ENCODE results near the gene ZFYVE28.

The ZFYVE28 gene

DNA sequence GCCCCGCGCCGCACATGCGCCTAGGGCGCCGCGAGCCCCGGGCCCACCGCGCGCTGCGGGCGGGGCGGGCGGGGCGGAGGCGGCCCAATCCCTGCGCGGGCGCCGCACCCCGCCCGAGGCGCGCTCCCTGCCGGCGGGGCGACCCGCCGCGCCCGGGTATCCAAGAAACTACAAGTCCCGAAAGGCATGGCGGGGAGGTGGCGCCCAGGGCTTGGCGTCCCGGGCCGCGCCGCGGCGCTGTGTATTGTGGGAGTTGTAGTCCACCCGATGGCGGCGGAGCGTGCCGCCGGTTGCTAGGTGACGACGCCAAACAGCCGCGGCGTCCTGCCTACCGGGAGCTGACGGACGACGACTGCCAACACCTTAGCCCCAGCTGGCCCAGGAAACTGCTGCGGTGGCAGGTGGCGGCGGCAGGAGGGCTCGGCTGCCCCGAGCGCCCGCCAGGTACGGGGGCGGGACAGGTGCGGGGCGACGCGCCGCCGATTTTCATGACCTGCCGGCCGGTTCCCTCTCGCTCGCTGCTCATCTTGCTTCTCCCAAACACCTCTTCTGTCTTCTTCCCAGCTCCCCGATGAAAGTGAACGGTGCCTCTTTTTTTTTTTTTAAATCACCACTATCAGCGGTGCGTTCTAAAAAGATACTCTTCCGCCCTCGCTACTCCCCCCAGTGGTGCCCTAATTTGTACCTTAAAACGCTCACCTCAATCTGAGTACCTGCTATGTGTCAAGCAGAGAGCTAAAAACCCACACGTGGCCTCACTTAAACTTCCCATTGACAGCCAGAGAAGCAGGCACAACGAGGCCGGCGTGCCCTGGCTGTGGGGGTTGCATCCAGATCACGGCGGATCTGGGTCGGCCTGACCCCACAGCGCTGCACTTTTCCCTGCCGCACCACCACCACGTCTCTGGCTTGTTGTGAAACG is 466 bp upstream of the ZFYVE28 start, which contains the start of gene CFAP99:
Gene CFAP99, plus strand, starts transcription at position 306 of the 922 bp plus-strand sequence.
- peak within 1 kb of the TSS; percentile 60 for H3K4me3 ChIP-seq (ENCODE audit: low read depth, low read length)
- in situ Hi-C loops (cut with HindIII; ENCODE audit: low sequenced_read_pairs): no loop called here
- DNase-seq (ENCODE audit: low read depth, low spot score): peak; percentile 94
- TF ChIP-seq, protein P1, sequence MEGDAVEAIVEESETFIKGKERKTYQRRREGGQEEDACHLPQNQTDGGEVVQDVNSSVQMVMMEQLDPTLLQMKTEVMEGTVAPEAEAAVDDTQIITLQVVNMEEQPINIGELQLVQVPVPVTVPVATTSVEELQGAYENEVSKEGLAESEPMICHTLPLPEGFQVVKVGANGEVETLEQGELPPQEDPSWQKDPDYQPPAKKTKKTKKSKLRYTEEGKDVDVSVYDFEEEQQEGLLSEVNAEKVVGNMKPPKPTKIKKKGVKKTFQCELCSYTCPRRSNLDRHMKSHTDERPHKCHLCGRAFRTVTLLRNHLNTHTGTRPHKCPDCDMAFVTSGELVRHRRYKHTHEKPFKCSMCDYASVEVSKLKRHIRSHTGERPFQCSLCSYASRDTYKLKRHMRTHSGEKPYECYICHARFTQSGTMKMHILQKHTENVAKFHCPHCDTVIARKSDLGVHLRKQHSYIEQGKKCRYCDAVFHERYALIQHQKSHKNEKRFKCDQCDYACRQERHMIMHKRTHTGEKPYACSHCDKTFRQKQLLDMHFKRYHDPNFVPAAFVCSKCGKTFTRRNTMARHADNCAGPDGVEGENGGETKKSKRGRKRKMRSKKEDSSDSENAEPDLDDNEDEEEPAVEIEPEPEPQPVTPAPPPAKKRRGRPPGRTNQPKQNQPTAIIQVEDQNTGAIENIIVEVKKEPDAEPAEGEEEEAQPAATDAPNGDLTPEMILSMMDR (IDR thresholded peaks at IDR 0.05; ENCODE audit: low read depth, low read length): peak; percentile 20

DNA sequence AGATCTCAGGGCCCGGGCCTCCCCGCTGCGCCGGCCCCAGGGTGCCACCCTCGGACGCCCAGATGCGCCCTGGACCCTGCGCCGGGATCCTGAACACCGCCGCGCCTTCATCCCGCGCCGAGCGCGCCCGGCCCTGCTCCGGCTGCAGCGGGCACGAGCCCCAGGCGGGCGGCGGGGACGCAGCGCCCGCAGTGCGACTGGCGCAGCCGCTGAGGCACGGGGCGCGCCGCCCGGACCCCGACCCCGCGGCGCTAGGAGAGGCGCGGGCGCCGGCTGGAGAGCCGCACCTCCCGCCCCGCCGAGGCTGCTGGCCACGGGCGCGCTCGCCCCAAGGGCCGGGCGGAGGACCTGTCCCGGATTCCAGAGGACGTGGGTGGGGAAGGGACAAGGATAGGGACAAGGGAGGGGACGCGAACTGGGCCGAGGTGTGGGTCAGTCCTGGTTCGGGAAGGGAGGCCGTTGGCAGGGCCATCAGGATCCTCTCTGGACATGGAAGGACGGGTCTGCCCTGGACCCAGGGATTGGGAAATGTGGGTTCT is 1.1 kb downstream of the ZFYVE28 start:
- TF ChIP-seq, protein P1 (IDR thresholded peaks at IDR 0.05; ENCODE audit: low read depth, low read length): no peak
- in situ Hi-C loops (cut with HindIII; ENCODE audit: low sequenced_read_pairs): no loop called here
- peak overlapping the region; percentile 60 for H3K4me3 ChIP-seq (ENCODE audit: low read depth, low read length)
- no peak for DNase-seq (ENCODE audit: low read depth, low spot score)

DNA sequence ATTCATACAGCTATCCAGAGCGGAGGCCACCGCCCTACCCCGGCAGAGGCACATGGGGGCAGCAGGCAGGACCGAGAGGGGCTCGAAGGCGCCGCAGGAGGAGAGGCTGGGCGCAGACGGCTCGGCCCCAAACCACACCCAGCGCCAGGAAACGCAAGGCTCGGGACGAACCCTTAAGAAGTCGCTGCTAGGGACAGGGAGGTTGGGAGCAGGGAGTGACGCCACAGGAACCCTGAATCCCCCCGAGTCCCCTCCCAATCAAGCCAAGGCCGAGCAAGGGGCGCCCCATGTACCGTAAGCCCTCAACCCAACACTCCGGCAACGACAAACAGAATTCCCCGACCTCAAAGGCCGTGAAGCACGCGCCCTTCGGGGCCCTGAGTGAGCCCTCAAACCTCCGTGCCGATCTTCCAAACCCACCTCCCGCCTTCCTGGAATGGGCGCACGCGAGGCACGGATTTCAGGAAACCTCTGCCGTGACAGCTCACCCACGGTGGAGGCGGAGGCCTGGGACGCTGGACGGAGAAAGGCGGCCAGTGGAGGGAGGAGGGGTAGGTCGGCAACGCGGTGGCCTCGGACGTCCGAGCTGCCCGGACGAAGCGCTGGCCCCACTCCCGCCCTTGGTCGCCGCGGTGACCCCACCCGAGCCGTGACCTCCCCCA is 1.8 kb downstream of the ZFYVE28 start:
- in situ Hi-C loops (cut with HindIII; ENCODE audit: low sequenced_read_pairs): no loop called here
- peak overlapping the region; percentile 60 for H3K4me3 ChIP-seq (ENCODE audit: low read depth, low read length)
- TF ChIP-seq, protein P1 (IDR thresholded peaks at IDR 0.05; ENCODE audit: low read depth, low read length): no peak
- DNase-seq (ENCODE audit: low read depth, low spot score): peak; percentile 20

DNA sequence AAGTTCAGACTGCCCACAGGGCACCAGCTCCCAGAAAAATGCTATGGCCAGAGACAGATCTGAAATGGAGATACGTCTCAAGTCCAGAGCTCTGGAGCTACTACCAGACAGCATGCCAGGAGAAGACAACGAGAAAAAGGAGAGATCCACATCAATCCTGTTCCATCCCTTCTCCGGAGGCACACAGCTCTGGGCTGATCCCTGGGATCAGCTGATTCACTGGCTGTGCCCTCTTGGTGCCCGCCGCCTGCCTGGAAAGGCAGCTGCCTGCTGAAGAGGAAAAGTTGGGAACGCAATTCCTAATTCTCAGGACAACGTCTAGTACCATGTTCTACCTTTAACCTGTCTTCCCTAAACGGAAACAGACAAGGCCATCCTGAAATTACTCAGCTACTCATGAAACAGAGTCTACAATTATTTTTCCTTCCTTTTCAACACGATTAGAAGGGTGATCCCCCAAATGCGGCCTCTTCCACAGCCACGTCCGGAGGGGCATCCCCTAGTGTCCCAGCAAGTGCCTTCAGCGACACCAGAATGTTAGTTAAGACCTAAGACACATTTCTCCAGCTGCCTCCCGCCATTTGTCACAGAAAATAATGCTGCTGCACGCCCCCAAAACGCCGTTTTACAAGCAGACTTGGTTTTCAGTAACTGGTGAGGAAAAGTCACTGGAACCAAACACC is 2.4 kb downstream of the ZFYVE28 start:
- in situ Hi-C loops (cut with HindIII; ENCODE audit: low sequenced_read_pairs): no loop called here
- TF ChIP-seq, protein P1 (IDR thresholded peaks at IDR 0.05; ENCODE audit: low read depth, low read length): no peak
- DNase-seq (ENCODE audit: low read depth, low spot score): no peak
- H3K4me3 ChIP-seq (ENCODE audit: low read depth, low read length): peak overlapping the region; percentile 60

DNA sequence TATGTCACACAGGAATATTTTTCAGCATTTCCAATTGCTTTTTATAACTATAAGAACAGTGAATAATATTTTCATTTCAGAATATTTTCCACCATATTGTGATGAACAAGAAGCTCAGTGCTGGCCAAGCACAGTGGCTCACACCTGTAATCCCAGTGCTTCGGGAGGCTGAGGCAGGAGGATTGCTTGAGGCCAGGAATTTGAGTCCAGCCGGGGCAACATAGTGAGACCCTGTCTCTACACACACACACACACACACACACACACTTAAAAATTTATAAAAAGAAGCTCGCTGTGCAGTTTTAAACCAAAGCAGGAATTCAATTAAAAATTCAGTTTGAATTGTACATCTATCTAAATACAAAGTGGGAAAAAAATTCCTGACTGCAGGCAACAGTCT is 3.2 kb downstream of the ZFYVE28 start:
- DNase-seq (ENCODE audit: low read depth, low spot score): no peak
- H3K4me3 ChIP-seq (ENCODE audit: low read depth, low read length): no peak overlapping the region
- TF ChIP-seq, protein P1 (IDR thresholded peaks at IDR 0.05; ENCODE audit: low read depth, low read length): no peak
- in situ Hi-C loops (cut with HindIII; ENCODE audit: low sequenced_read_pairs): no loop called here
